K562 (cell line): Measurements from ENCODE around the gene TDRD6. TPM values are rescaled to one million over a fixed set of nuclear protein-coding genes. Genes with fewer than 3 reads are reported as not detected.

Source experiments
- ATAC-seq: fragments of 200-7000 bp; cut with Tn5 transposase; 3 replicates; pipeline ENCODE4 v1.9.1; 2020; ENCODE audit warnings: moderate library complexity
- BruUV-seq: library from RNA; stranded (reverse); fragments of 400-500 nt; replicated peaks from 2 replicates; lab custom pipeline; 2021; lab: Mats Ljungman, UMichigan
- CTCF ChIA-PET: fragments of 300-600 bp; formaldehyde crosslinking; extraction: SDS; loops from one replicate; lab custom pipeline; 2021; ENCODE audit warnings: low intra/inter-chr PET ratio; lab: Yijun Ruan, JAX
- POLR2A ChIA-PET: fragments of 300-600, 350-650 bp; sonication (Branson Sonifier 250); formaldehyde crosslinking; extraction: SDS; loops from one replicate; lab custom pipeline; 2021; ENCODE audit warnings: antibody characterized with exemption, inconsistent platforms; lab: Yijun Ruan, JAX
- DNase-seq, 4 experiments: peaks; one replicate each; pipeline versions ENCODE4 v3.0.0 to v3.0.0-alpha.2; 2011 to 2018; ENCODE audit warnings: low spot score in 3 of 4, mixed read lengths in 3 of 4; ENCODE audit errors: extremely low read depth in 1 of 4
- FAIRE-seq: peaks from 2 replicates; lab custom pipeline; 2011; peaks lifted over from hg19 to GRCh38; lab: Jason Lieb, UNC
- H2AFZ ChIP-seq: 2 replicates; pipeline ENCODE4 v1.6.0; 2011; ENCODE audit warnings: low read depth, low read length, control low read depth, inconsistent platforms
- H3K27ac ChIP-seq: fragments of 200-600 bp; 3 replicates; pipeline ENCODE4 v1.8.0; 2011; ENCODE audit warnings: low read depth, mild to moderate bottlenecking, control low read depth, inconsistent platforms, low read length, moderate library complexity, mixed read lengths; ENCODE audit errors: extremely low read depth
- H3K27me3 ChIP-seq, 2 experiments: fragments of 300-600 bp in 1 of 2; 2 replicates in 1 of 2; 3 replicates in 1 of 2; pipeline versions ENCODE4 v1.6.0 to v1.8.0; 2011; ENCODE audit warnings: inconsistent platforms in 2 of 2, low read length in 2 of 2, mild to moderate bottlenecking in 1 of 2, mixed read lengths in 1 of 2, moderate library complexity in 1 of 2; ENCODE audit not compliant: control insufficient read depth in 2 of 2, insufficient read depth in 2 of 2
- H3K36me3 ChIP-seq: fragments of 300-600 bp; 3 replicates; pipeline ENCODE4 v1.8.0; 2011; ENCODE audit warnings: mild to moderate bottlenecking, low read length, inconsistent platforms; ENCODE audit not compliant: control insufficient read depth, insufficient read depth
- H3K4me1 ChIP-seq, 2 experiments: fragments of 200-600 bp in 1 of 2; replicated peaks in 1 of 2; 2 replicates in 1 of 2; 3 replicates in 1 of 2; pipeline versions ENCODE4 v1.5.1 to v1.8.0; 2011; ENCODE audit warnings: inconsistent platforms in 2 of 2, low read length in 2 of 2, mild to moderate bottlenecking in 1 of 2, mixed read lengths in 1 of 2, moderate library complexity in 1 of 2; ENCODE audit not compliant: control insufficient read depth in 2 of 2, insufficient read depth in 2 of 2
- H3K4me2 ChIP-seq: 2 replicates; pipeline ENCODE4 v1.6.1; 2011; ENCODE audit warnings: low read length, control low read depth, inconsistent platforms, mixed read lengths; ENCODE audit not compliant: insufficient read depth
- H3K4me3 ChIP-seq: fragments of 200-600 bp; sonication (generic), shearing (Covaris generic); 2 replicates; pipeline ENCODE4 v1.5.1; 2016; ENCODE audit warnings: control low read depth, inconsistent platforms
- H3K79me2 ChIP-seq: fragments of 200-600 bp; 3 replicates; pipeline ENCODE4 v1.8.0; 2011; ENCODE audit warnings: low read length, inconsistent platforms; ENCODE audit not compliant: control insufficient read depth, insufficient read depth
- H3K9ac ChIP-seq, 2 experiments: 2 replicates each; pipeline versions ENCODE4 v1.6.0 to v1.6.1; 2011; ENCODE audit warnings: low read depth in 2 of 2, low read length in 2 of 2, control low read depth in 1 of 2, inconsistent platforms in 1 of 2, mild to moderate bottlenecking in 1 of 2, mixed read lengths in 1 of 2; ENCODE audit not compliant: insufficient read depth in 1 of 2
- H3K9me1 ChIP-seq: one replicate; pipeline ENCODE4 v1.6.0; 2011; ENCODE audit warnings: inconsistent platforms, mild to moderate bottlenecking, low read length, moderate library complexity; ENCODE audit not compliant: control insufficient read depth, insufficient read depth
- H3K9me3 ChIP-seq: replicated peaks from 2 replicates; pipeline ENCODE4 v1.5.1; 2011; ENCODE audit warnings: low read depth, low read length, inconsistent platforms; ENCODE audit not compliant: control insufficient read depth, insufficient read depth
- H4K20me1 ChIP-seq: replicated peaks from 2 replicates; pipeline ENCODE4 v1.6.1; 2011; ENCODE audit warnings: low read length, inconsistent platforms, mixed read lengths; ENCODE audit not compliant: control insufficient read depth, insufficient read depth
- ADNP ChIP-seq: fragments of 200-800 bp; sonication (Bioruptor generic); IDR thresholded peaks from 2 replicates; pipeline ENCODE4 v1.6.1; 2016; ENCODE audit warnings: missing genetic modification characterization, missing compliant biosample characterization
- AFF4 ChIP-seq: sonication (generic); formaldehyde crosslinking; IDR thresholded peaks from 2 replicates; pipeline ENCODE4 v1.8.0; 2023; ENCODE audit warnings: mild to moderate bottlenecking, missing genetic modification reagents
- BRF2 ChIP-seq: IDR thresholded peaks from 3 replicates; pipeline ENCODE4 v1.6.1; 2011; ENCODE audit warnings: borderline replicate concordance, mild to moderate bottlenecking; ENCODE audit not compliant: insufficient read length, insufficient read depth
- FOS ChIP-seq: IDR thresholded peaks from 3 replicates; pipeline ENCODE4 v1.6.1; 2011; ENCODE audit not compliant: insufficient read length; ENCODE audit errors: extremely low read depth
- ID3 ChIP-seq, 2 experiments: fragments of 250-450 bp in 1 of 2; fragments of 450-650 bp in 1 of 2; sonication (Bioruptor Pico) in 1 of 2; IDR thresholded peaks; 2 replicates each; pipeline versions ENCODE4 v1.6.1 to v1.8.0; 2016 to 2021; ENCODE audit warnings: mild to moderate bottlenecking in 2 of 2, moderate library complexity in 2 of 2, missing compliant biosample characterization in 1 of 2, missing genetic modification characterization in 1 of 2
- IRF2 ChIP-seq: sonication (generic); formaldehyde crosslinking; IDR thresholded peaks from 2 replicates; pipeline ENCODE4 v1.8.1; 2022; ENCODE audit warnings: mild to moderate bottlenecking, missing genetic modification reagents
- RBM34 ChIP-seq: fragments of 200-400 bp; formaldehyde crosslinking; IDR thresholded peaks from 2 replicates; pipeline ENCODE4 v1.6.1; 2018; ENCODE audit warnings: low read length, borderline replicate concordance; ENCODE audit not compliant: insufficient read depth
- RNF219 ChIP-seq: fragments of 250-450 bp; sonication (Bioruptor Pico); IDR thresholded peaks from 2 replicates; pipeline ENCODE4 v1.5.0; 2022; ENCODE audit warnings: mild to moderate bottlenecking
- TARDBP ChIP-seq: fragments of 450-650 bp; IDR thresholded peaks from 2 replicates; pipeline ENCODE4 v1.6.1; 2016
- ZNF311 ChIP-seq: fragments of 250-450 bp; sonication (Bioruptor Pico); IDR thresholded peaks from 2 replicates; pipeline ENCODE4 v1.4.0; 2020; ENCODE audit warnings: mild to moderate bottlenecking, moderate library complexity
- ZNF41 ChIP-seq: fragments of 250-450 bp; sonication (Bioruptor Pico); conservative IDR thresholded peaks from 2 replicates; pipeline ENCODE4 v1.4.0; 2020; ENCODE audit warnings: mild to moderate bottlenecking
- WGBS: fragments of 100-300 bp; shearing (Covaris generic); methylation state at CpG from one replicate; pipeline ENCODE4 v1.1.6; 2016; ENCODE audit warnings: low coverage, mixed read lengths; ENCODE audit not compliant: insufficient coverage; ENCODE audit errors: missing lambda C conversion rate; 5-methylcytosine and 5-hydroxymethylcytosine counted together
- in situ Hi-C: fragments of 300-500 bp; cut with MboI; formaldehyde crosslinking; loops from 4 replicates; pipeline ENCODE4 v1.15.0; 2018; ENCODE audit warnings: inconsistent platforms, mixed read lengths
- intact Hi-C: fragments of 100-400 bp; cut with micrococcal nuclease; formaldehyde crosslinking; loops from 2 replicates; pipeline ENCODE4 v1.14.2; 2022
- polyA plus RNA-seq, 8 experiments: library from polyadenylated mRNA; depleted of rRNA in 4 of 8; stranded (reverse) in 5 of 8; unstranded in 3 of 8; fragments of >200 nt; fragmentation: Nextera tagmentation in 2 of 8; fragmentation: Illumina TruSeq in 1 of 8; extraction: Ambion mirVana in 2 of 8; extraction: Trizol in 1 of 8; gene quantifications; 2 replicates each; pipeline versions ENCODE4 v1.2.1 to v1.2.3, GENCODE V29; 2011 to 2014; ENCODE audit warnings: inconsistent platforms in 1 of 8, missing spikeins in 1 of 8
- total RNA-seq, 7 experiments: library from RNA; depleted of rRNA in 6 of 7; stranded (reverse); fragments of >200 nt in 6 of 7; fragmentation: Illumina TruSeq in 2 of 7; extraction: Trizol in 2 of 7; gene quantifications; 2 replicates each; pipeline versions ENCODE4 v1.2.1 to v1.2.3, GENCODE V29; 2011 to 2021; ENCODE audit warnings: low replicate concordance in 1 of 7

Gene TDRD6
- total and polyA plus RNA-seq, 9 of the 15 experiments (the other 6 are each of a cell fraction or from before 2014, with no cell fraction given): under 0.01 to 0.53 (median 0.14) TPM; not detected in 1

GRCh38 chr6:46651816-46652215, 35.9 kb upstream of the TDRD6 start:
- BruUV-seq: no TSS peak
- Histone ChIP-seq H3K4me1 (peaks cover 0 to 10% of the 10 kb centered on the region in 2 experiments; a peak in 2 of 5 replicates), H3K27ac (no peak overlapping the region), H3K9me3 (no peaks in the 10 kb centered on the region), H3K27me3 (peaks cover 2 to 11% of the 10 kb centered on the region in 2 experiments; a peak in 3 of 5 replicates), H4K20me1 (no peaks in the 10 kb centered on the region), H3K9ac (no peak overlapping the region), H3K9me1 (no peaks in the 10 kb centered on the region), H2AFZ (no peak overlapping the region), H3K4me2 (no peak overlapping the region), H3K4me3 (no peak overlapping the region), H3K79me2 (no peaks in the 10 kb centered on the region), H3K36me3 (no peaks in the 10 kb centered on the region)
- no peak for ATAC-seq
- in situ Hi-C loops: no loop called here
- ChIA-PET CTCF (no interaction called here), POLR2A (no interaction called here)
- 2% methylated on average over 8 of the region's 8 CpGs for WGBS
- intact Hi-C loops: no loop called here
- peak; percentile 15 for FAIRE-seq
- no peak for DNase-seq
- TF ChIP-seq IRF2 (CRISPR knock-in tag) (no peak), ID3 (CRISPR knock-in tag; IDR thresholded peaks at IDR 0.05) (no peak), ID3 (tag; IDR thresholded peaks at IDR 0.05) (no peak), FOS (no peak), TARDBP (no peak), RBM34 (no peak), AFF4 (no peak), BRF2 (no peak), ZNF41 (CRISPR knock-in tag) (no peak), ADNP (tag) (no peak), ZNF311 (no peak), RNF219 (CRISPR knock-in tag) (no peak)
